Activated CD8-positive, alpha-beta T cell treated with anti-CD3 and anti-CD28 coated beads for 36 hours (primary cell): ENCODE data around the gene ASAP2. TPM values are rescaled to one million over a fixed set of nuclear protein-coding genes. Genes with fewer than 3 reads are reported as not detected.

ENCODE experiments used
- ATAC-seq: fragments of 200-7000 bp; cut with Tn5 transposase; one replicate; pipeline ENCODE4 v1.10.0; 2021; ENCODE audit warnings: mild to moderate bottlenecking, moderate library complexity
- CTCF ChIA-PET: fragments of 350-600 bp; sonication (Branson Sonifier 250); formaldehyde crosslinking; loops from one replicate; lab custom pipeline; 2021; ENCODE audit warnings: antibody characterized with exemption; lab: Charles Lee
- POLR2A ChIA-PET: fragments of 350-600 bp; sonication (Branson Sonifier 250); formaldehyde crosslinking; loops from one replicate; lab custom pipeline; 2021; ENCODE audit warnings: antibody characterized with exemption; lab: Charles Lee
- DNase-seq: peaks from one replicate; pipeline ENCODE4 v3.0.0-alpha.2; 2020
- H3K27ac Mint-ChIP-seq: one replicate; pipeline ENCODE4 v1.8.0; 2021; ENCODE audit warnings: mild to moderate bottlenecking, mixed read lengths
- H3K27me3 Mint-ChIP-seq: one replicate; pipeline ENCODE4 v1.8.0; 2021; ENCODE audit warnings: mixed read lengths
- H3K36me3 Mint-ChIP-seq: one replicate; pipeline ENCODE4 v1.8.0; 2021; ENCODE audit warnings: low read depth, mixed read lengths
- H3K4me1 Mint-ChIP-seq: one replicate; pipeline ENCODE4 v1.8.0; 2021; ENCODE audit warnings: low read depth, mixed read lengths
- H3K4me3 Mint-ChIP-seq: one replicate; pipeline ENCODE4 v1.8.0; 2021; ENCODE audit warnings: mild to moderate bottlenecking, moderate library complexity, mixed read lengths
- H3K9me3 Mint-ChIP-seq: one replicate; pipeline ENCODE4 v1.8.0; 2021; ENCODE audit warnings: mixed read lengths
- CTCF ChIP-seq: fragments of 200-600 bp; IDR thresholded peaks from one replicate; pipeline ENCODE4 v1.8.0; 2022; ENCODE audit warnings: antibody characterized with exemption, mild to moderate bottlenecking
- intact Hi-C: fragments of 100-400 bp; cut with micrococcal nuclease; formaldehyde crosslinking; loops from one replicate; pipeline ENCODE4 v1.10.0; 2022
- total RNA-seq, 2 experiments: library from RNA; stranded (reverse); gene quantifications; one replicate each; pipeline ENCODE4 v1.2.3, GENCODE V29; 2021

The ASAP2 gene
- total RNA-seq, 2 experiments from 2014 or later, result not detected

GRCh38 chr2:9416962-9417316, 210.3 kb downstream of the ASAP2 start:
- Mint-ChIP-seq H3K36me3 (peaks cover 31% of the 10 kb centered on the region), H3K4me1 (peaks cover 37% of the 10 kb centered on the region), H3K9me3 (no peaks in the 10 kb centered on the region), H3K27me3 (no peaks in the 10 kb centered on the region), H3K27ac (peak overlapping the region; percentile 14), H3K4me3 (no peak overlapping the region)
- POLR2A ChIA-PET, result no interaction called here
- intact Hi-C loops, result no loop called here
- CTCF ChIA-PET, result no interaction called here
- ATAC-seq (no peak), DNase-seq (no peak)
- TF ChIP-seq CTCF, result no peak

GRCh38 chr2:9417725-9418124, 211.1 kb downstream of the ASAP2 start:
- no peak for DNase-seq
- POLR2A ChIA-PET, result no interaction called here
- intact Hi-C loops, result no loop called here
- Mint-ChIP-seq H3K27me3 (no peaks in the 10 kb centered on the region), H3K4me1 (peaks cover 43% of the 10 kb centered on the region), H3K9me3 (no peaks in the 10 kb centered on the region), H3K36me3 (peaks cover 32% of the 10 kb centered on the region), H3K4me3 (no peak overlapping the region), H3K27ac (no peak overlapping the region)
- no peak for TF ChIP-seq CTCF
- no peak for ATAC-seq
- CTCF ChIA-PET, result no interaction called here

GRCh38 chr2:9418746-9419145, 212.1 kb downstream of the ASAP2 start:
- H3K27me3 Mint-ChIP-seq, result no peaks in the 10 kb centered on the region
- DNase-seq (no peak), ATAC-seq (no peak)
- H3K9me3 Mint-ChIP-seq, result no peaks in the 10 kb centered on the region
- intact Hi-C loops, result no loop called here
- no peak overlapping the region for H3K27ac Mint-ChIP-seq
- H3K4me1 Mint-ChIP-seq, result peaks cover 43% of the 10 kb centered on the region
- no peak overlapping the region for H3K4me3 Mint-ChIP-seq
- no peak for TF ChIP-seq CTCF
- ChIA-PET POLR2A (no interaction called here), CTCF (no interaction called here)
- H3K36me3 Mint-ChIP-seq, result peaks cover 35% of the 10 kb centered on the region

GRCh38 chr2:9419541-9419940, 212.9 kb downstream of the ASAP2 start:
- Mint-ChIP-seq H3K27ac (peak overlapping the region; percentile 19), H3K4me1 (peaks cover 43% of the 10 kb centered on the region), H3K36me3 (peaks cover 31% of the 10 kb centered on the region), H3K9me3 (no peaks in the 10 kb centered on the region), H3K27me3 (no peaks in the 10 kb centered on the region), H3K4me3 (no peak overlapping the region)
- intact Hi-C loops, result no loop called here
- no peak for TF ChIP-seq CTCF
- DNase-seq (no peak), ATAC-seq (no peak)
- POLR2A ChIA-PET, result interaction anchor here (0.6 kb wide), 1 partner anchor 288 kb away, joined by 3 read pairs; no protein-coding TSS in a partner anchor
- CTCF ChIA-PET, result interaction anchor here (0.8 kb wide), 1 partner anchor 16 kb away, joined by 3 read pairs; no protein-coding TSS in a partner anchor

- ATAC-seq (no peak), DNase-seq (no peak)
- POLR2A ChIA-PET, result no interaction called here
- intact Hi-C loops, result no loop called here
- no peak overlapping the region for H3K27ac Mint-ChIP-seq
- no peaks in the 10 kb centered on the region for H3K27me3 Mint-ChIP-seq
- TF ChIP-seq CTCF, result no peak
- peaks cover 43% of the 10 kb centered on the region for H3K4me1 Mint-ChIP-seq
- no peak overlapping the region for H3K4me3 Mint-ChIP-seq
- peaks cover 31% of the 10 kb centered on the region for H3K36me3 Mint-ChIP-seq
- CTCF ChIA-PET, result interaction anchor here (0.8 kb wide), 1 partner anchor 15 kb away, joined by 3 read pairs; no protein-coding TSS in a partner anchor
- no peaks in the 10 kb centered on the region for H3K9me3 Mint-ChIP-seq
Observed at GRCh38 chr2:9420495-9420894, 213.9 kb downstream of the ASAP2 start.
